Right renal pelvis (tissue), 4 donors: ENCODE measurements around the gene SPATA13. TPM values are rescaled to one million over a fixed set of nuclear protein-coding genes. Genes with fewer than 3 reads are reported as not detected.
"Not testable (repeated sequence)": the region's sequence is repeated elsewhere in the genome, so short reads cannot be mapped to it uniquely, and the experiment has no call there.

ENCODE experiments used
- DNase-seq, 4 donors: peaks; one replicate each; pipeline ENCODE4 v3.0.0-alpha.2; 2013; ENCODE audit warnings: low read depth in 4 of 4, low spot score in 3 of 4, missing footprints in 1 of 4
- polyA plus RNA-seq, 4 donors: library from polyadenylated mRNA; unstranded; fragments of 120-200 nt; gene quantifications; one replicate each; pipeline ENCODE4 v1.2.1, GENCODE V29; 2013; ENCODE audit not compliant: insufficient read length in 4 of 4

SPATA13 gene
- polyA plus RNA-seq = 10 to 100 TPM; 56.7 to 77.6 (median 69.4) TPM

GRCh38 chr13:24160458-24161009 is at the start of gene SPATA13:
Gene SPATA13 (plus strand): TSS chr13:24160720. CDS start chr13:24222930, 62,210 bp downstream.
- peak; percentile 79 to 84 (median 83) for DNase-seq

GRCh38 chr13:24112791-24113190 is 47.7 kb upstream of the SPATA13 start:
- no peak for DNase-seq

DNA sequence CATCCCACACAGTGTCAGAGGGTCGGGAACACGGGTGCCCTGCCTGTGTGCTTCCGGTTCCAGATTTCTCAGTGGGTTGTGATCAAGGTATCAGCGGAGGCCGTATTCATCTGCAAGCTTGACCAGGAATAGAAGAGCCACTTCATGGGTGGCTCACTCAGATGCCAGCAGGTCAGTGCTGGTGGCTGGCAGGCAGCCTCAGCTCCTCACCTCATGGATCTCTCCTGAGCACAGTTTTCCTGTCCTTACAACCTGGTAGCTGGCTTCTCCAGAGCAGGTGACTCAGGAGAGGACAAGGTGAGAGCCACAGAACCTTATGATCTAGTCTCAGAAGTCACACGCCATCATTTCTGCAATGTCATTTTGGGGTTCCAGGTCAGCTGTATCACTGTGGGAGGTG is 44.8 kb upstream of the SPATA13 start:
- DNase-seq = no peak

DNA sequence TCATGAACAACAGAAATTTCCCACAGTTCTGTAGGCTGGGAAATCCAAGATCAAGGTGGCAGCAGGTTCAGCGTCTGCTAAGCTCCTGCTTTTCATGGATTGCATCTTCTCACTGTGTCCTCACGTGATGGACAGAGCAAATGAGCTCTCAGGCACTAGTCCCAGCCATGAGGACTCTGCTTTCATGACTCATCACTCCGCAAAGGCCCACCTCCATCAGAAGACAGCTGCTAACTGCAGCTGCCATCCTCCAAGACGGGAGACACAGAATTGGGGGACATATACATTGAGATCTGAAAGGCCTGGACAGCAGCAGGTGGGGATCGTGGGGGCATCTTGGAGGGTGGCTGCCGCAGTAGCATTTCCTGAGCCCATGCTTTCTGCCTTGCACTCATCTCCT is 44.4 kb upstream of the SPATA13 start:
- DNase-seq = no peak

DNA sequence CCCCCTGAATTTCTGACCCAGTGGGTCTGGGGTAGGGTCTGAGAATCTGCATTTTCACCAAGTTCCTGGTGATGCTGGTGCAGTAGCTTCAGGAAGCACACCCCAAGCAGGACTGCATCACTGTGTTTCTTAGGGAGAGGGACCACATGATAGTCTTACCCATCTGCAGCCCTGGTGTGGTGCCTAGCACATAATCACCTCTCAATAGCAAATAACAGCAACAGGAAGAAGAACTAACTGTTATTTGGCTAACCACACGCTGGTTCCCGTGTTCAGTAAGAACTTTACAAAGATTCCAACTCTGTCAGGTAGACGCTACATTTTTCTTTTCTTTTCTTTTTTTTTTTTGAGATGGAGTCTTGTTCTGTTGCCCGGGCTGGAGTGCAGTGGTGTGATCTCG is 41.9 kb upstream of the SPATA13 start:
- no peak for DNase-seq

DNA sequence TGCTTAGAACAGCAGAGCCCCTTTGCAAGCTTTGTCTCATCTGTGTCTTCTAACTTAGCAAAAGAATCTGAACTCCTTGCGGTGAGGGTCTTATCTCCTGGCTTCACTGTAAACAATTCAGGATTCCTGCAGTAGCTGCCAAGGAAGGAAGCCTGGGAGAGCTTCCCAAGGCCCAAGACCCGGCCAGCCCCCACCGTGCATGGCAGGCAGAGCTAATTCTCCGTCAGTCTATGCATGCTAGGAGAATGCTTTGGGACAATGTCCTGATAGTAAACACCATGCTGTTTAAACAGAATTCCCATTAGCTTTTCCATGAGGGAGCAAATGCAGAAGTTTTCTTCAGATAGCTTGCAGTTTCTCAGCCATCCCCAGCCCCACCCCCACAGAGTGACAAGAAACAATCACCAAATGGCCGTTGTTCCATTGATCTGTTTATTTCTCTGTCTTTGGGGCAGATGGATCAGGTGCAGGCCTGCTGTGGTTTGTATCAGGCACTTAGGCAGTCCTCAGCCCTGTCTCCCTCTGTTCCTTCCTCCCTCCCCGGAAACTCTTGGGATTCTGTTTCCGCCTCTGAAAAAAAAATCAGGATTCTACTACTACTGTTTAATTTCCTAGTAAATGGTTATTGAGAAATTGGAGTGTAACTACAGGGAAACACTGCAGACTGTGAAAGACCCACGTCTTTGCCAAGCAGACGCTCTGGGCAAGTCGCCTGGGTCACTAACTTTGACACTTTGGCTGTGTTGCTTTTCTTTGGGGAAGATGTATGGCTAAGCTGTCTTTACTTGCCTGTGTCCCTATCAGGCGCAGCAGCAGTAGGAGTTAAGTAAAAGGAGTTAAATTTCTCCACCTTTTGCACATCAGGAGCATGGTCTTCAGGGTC is 40.7 kb upstream of the SPATA13 start:
- DNase-seq = no peak

GRCh38 chr13:24122045-24122444 is 38.5 kb upstream of the SPATA13 start:
- DNase-seq = not testable (repeated sequence)

DNA sequence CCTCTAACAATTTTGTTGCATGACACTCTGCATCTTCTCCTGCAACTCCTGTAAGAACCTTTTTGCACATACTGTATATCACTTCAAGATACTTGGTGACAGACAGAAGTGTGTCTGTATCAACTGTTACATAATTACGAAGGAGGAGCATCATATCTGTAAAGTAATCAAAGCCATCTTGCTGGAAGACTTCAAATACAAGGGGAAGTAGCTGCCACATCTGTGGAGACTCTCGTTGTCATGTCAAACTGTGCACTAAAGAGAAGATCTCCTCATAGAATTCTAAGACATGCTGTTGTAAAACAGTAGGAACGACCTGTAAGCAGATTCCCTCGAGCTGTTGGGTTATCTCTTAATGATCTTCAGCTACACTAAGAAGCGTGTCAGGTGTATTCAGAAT is 38.0 kb upstream of the SPATA13 start:
- no peak for DNase-seq

DNA sequence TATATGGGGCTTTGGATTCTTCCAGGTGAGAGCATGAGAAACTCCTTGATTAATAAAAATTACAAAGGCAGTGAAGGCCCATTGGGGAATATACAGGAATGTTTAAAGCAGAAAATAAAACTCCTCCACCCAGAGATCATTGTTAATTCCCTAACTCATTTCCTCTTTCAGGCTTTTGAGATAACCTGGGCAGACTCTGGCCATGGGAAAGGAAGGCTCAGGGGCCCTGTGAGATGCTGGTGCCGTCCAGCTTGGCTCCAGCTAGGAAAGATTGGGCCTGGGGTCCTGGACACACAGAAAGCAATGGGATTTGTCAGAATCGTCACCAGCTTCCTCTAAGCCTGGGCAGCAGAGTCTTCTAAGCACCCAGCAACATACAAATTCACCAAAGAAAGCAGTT is 36.8 kb upstream of the SPATA13 start:
- no peak for DNase-seq

GRCh38 chr13:24124789-24125476 is 35.6 kb upstream of the SPATA13 start:
- no peak for DNase-seq

GRCh38 chr13:24127116-24127631 is 33.3 kb upstream of the SPATA13 start:
- no peak for DNase-seq

GRCh38 chr13:24128112-24128511 is 32.4 kb upstream of the SPATA13 start:
- no peak for DNase-seq

DNA sequence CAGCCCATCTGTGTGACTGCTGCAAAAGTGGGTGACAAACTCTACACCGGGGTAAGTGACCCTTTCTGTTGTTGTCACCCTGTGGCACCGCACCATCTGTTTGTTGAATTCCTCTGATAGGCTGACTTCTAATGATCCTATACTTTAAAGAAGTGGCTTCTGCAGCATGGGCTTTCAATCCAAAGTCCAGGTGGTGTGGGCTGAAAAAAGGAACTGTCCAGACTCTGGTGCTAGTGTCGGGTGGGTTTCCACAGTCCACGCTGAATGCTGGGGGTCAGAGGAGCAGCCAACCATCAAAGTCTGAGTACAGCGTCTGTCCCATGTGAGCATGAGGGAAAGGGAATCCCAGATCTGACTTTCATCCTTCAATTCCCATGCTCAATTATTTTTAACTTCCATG is 31.6 kb upstream of the SPATA13 start:
- no peak for DNase-seq

DNA sequence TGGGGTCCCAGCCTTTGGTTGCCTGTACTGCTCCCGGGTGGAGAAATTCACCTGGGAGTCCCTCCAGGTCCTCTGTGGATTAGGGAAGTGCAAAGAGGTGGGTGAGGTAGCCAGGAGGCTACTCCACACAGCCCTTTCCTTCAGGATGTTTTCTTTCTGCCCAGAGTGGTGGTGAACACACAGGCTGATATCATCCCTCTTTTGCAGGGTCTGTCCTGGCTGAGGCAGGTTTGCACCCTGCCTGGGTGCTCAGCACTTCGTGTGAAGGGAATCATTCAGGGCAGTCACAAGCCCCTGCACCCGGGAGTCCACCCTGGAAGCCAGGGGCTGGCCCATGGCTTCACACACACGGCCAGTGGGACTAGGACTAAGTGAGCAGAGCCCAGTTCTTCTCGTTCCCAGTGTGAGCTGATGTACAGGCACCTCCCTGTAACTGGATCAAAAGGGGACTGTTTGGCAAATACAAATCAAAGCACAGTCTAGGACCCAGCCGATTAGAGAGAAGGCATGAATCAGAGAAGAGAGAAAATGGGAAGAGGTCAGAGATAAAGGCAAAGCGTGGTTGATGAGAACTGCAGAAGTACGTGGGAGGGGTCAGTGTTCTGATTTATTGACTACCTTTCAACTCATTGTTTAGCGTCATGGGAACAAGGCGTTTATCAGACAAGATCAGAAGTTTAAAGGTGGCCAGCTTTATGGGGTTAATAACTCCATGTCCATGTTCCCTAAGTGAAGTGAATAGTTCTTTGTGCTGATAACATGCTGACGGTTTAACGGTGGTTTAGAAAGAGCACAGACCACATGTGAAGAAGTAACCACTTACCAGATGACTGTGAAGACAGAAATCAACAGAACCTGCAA is 30.4 kb upstream of the SPATA13 start:
- DNase-seq = no peak

GRCh38 chr13:24131749-24132148 is 28.8 kb upstream of the SPATA13 start:
- no peak for DNase-seq

- no peak for DNase-seq
These were observed 27.3 kb upstream of the SPATA13 start for GRCh38 chr13:24133021-24133795.

- no peak for DNase-seq
These were observed 26.3 kb upstream of the SPATA13 start for GRCh38 chr13:24134231-24134630.

DNA sequence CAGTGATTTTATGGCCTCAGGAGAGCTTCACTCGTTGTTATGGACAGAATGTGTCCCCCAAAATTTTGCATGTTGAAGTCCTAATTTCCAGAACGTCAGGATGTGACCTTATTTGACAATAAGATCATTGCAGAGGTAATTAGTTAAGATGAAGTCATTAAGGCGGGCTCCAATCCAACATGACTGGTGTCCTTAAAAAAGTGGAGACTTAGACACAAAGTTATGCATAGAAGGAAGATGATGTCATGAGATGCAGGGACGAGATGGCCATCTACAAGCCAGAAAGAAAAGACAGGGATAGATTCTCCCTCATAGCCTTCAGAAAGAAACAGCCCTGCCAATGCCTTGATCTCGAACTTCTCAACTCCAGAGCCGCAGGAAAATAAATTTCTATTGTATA is 25.8 kb upstream of the SPATA13 start:
- DNase-seq = no peak

- DNase-seq = no peak
These were observed 24.7 kb upstream of the SPATA13 start for GRCh38 chr13:24135674-24136300.
